Calu3 (cell line): ENCODE measurements around the gene SCAMP2. TPM values are rescaled to one million over a fixed set of nuclear protein-coding genes. Genes with fewer than 3 reads are reported as not detected.
A peak's percentile ranks its signal among the peaks of the same experiment; 100 is the strongest.
"Not testable (repeated sequence)": the region's sequence is repeated elsewhere in the genome, so short reads cannot be mapped to it uniquely, and the experiment has no call there.

ENCODE experiments used
- Bru-seq: library from RNA; stranded (reverse); fragments of 400-500 nt; gene quantifications from one replicate; lab custom pipeline; 2021; lab: Mats Ljungman, UMichigan
- BruChase-seq, 2 experiments: library from RNA; stranded (reverse); fragments of 400-500 nt; gene quantifications; one replicate each; lab custom pipeline; 2021; lab: Mats Ljungman, UMichigan
- BruUV-seq: library from RNA; stranded (reverse); fragments of 400-500 nt; replicated peaks from 2 replicates; lab custom pipeline; 2021; lab: Mats Ljungman, UMichigan
- CTCF ChIA-PET: fragments of 300-600 bp; sonication (Branson Sonifier 250); formaldehyde crosslinking; loops from one replicate; lab custom pipeline; 2022; ENCODE audit warnings: antibody characterized with exemption; lab: Charles Lee
- DNase-seq: peaks from one replicate; pipeline ENCODE4 v3.0.0; 2022
- H3K27ac Mint-ChIP-seq: one replicate; pipeline ENCODE4 v1.8.0; 2022; ENCODE audit warnings: mixed read lengths; ENCODE audit not compliant: unreplicated experiment
- H3K27me3 Mint-ChIP-seq: one replicate; pipeline ENCODE4 v1.8.0; 2022; ENCODE audit warnings: mixed read lengths; ENCODE audit not compliant: unreplicated experiment
- H3K36me3 Mint-ChIP-seq: one replicate; pipeline ENCODE4 v1.8.0; 2022; ENCODE audit warnings: mild to moderate bottlenecking, moderate library complexity, mixed read lengths; ENCODE audit not compliant: insufficient read depth, unreplicated experiment
- H3K4me1 Mint-ChIP-seq: one replicate; pipeline ENCODE4 v1.8.0; 2022; ENCODE audit warnings: mild to moderate bottlenecking, low read depth, mixed read lengths; ENCODE audit not compliant: unreplicated experiment
- H3K4me3 Mint-ChIP-seq: one replicate; pipeline ENCODE4 v1.8.0; 2022; ENCODE audit warnings: mild to moderate bottlenecking, low read depth, moderate library complexity, mixed read lengths; ENCODE audit not compliant: unreplicated experiment
- H3K9me3 Mint-ChIP-seq: one replicate; pipeline ENCODE4 v1.8.0; 2022; ENCODE audit warnings: low read depth, mixed read lengths; ENCODE audit not compliant: unreplicated experiment
- intact Hi-C: fragments of 100-400 bp; cut with micrococcal nuclease; formaldehyde crosslinking; loops from one replicate; pipeline ENCODE4 v1.10.0; 2022; ENCODE audit not compliant: unreplicated experiment
- long read RNA-seq: library from polyadenylated mRNA; stranded (forward); transcript quantifications from one replicate; pipeline ENCODE4 v2.0.0, GENCODE V29; 2022
- total RNA-seq: library from RNA; stranded (reverse); gene quantifications from 2 replicates; pipeline ENCODE4 v1.2.3, GENCODE V29; 2022
- TF ChIP-seq, protein P1 (sequence below): fragments of 200-600 bp; IDR thresholded peaks from one replicate; pipeline ENCODE4 v1.8.0; 2022; ENCODE audit warnings: antibody characterized with exemption; ENCODE audit not compliant: unreplicated experiment

The SCAMP2 gene, protein sequence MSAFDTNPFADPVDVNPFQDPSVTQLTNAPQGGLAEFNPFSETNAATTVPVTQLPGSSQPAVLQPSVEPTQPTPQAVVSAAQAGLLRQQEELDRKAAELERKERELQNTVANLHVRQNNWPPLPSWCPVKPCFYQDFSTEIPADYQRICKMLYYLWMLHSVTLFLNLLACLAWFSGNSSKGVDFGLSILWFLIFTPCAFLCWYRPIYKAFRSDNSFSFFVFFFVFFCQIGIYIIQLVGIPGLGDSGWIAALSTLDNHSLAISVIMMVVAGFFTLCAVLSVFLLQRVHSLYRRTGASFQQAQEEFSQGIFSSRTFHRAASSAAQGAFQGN
- total RNA-seq (114 and 115 TPM in 2 replicates), Bru-seq, nascent RNA (percentile 82 among the genes with signal in this experiment), BruChase-seq, experiment 1, labeled RNA remaining after a 6-hour chase (percentile 89 among the genes with signal in this experiment), BruChase-seq, experiment 2, labeled RNA remaining after a 2-hour chase (percentile 85 among the genes with signal in this experiment)
- long read RNA-seq, transcript SCAMP2-201 (9 exons, 2,453 nt) = major isoform, 145 of 228 reads
- long read RNA-seq, partial matches to known transcripts = 8 of 228 reads
- long read RNA-seq, other reads (novel, unspliced or antisense) = 73 of 228 reads

DNA sequence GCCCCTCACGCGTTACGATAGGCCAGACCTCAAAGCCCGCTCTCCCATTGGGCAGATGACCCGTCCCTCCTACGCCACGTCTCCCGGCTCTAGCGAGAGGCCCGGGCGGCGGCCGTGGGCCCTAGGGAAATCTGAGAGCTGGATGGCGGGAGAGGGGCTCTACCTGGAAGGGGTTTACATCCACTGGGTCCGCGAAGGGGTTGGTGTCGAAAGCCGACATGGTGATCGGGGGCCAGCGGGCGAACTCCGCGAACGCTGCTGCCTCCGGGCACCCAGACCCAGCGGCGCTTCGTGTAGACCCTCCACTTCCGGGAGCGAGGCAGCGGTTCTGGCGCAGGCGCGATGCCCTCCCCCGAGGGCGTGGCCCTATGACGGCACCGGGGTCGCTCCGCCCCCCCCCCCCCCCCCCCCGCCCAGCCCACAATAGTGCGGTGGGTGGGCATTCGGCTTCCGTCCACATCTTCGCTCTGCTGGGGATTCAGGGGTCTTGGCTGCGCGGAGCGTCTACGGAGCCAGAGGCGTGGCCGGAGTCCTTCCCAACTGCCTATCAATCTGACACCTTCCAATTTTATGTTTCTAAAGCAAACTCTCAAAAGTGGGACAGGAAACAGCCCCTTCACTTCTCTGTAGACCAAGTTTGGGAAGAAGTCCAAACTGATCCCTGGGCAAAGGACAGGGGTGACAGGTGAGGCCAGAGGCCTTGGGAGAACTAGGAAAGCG is at the start of gene SCAMP2:
TSS of gene SCAMP2 (minus strand) at position 330 of the 720 bp plus-strand sequence. CDS start at position 220, 110 bp downstream.
- Mint-ChIP-seq H3K9me3 (no peaks in the 10 kb centered on the region), H3K27me3 (peaks cover 17% of the 10 kb centered on the region), H3K4me3 (peak within 1 kb of the TSS; percentile 92), H3K36me3 (peaks cover 38% of the 10 kb centered on the region), H3K4me1 (peaks cover 33% of the 10 kb centered on the region), H3K27ac (peak within 1 kb of the TSS; percentile 89)
- peak; percentile 96 for DNase-seq
- intact Hi-C loops = no loop called here
- no TSS peak for BruUV-seq
- CTCF ChIA-PET = interaction anchor here (0.5 to 1.2 kb wide), 5 partner anchors 11 to 693 kb away, joined by 3 to 6 read pairs (median 4); no protein-coding TSS in a partner anchor
- TF ChIP-seq, protein P1, sequence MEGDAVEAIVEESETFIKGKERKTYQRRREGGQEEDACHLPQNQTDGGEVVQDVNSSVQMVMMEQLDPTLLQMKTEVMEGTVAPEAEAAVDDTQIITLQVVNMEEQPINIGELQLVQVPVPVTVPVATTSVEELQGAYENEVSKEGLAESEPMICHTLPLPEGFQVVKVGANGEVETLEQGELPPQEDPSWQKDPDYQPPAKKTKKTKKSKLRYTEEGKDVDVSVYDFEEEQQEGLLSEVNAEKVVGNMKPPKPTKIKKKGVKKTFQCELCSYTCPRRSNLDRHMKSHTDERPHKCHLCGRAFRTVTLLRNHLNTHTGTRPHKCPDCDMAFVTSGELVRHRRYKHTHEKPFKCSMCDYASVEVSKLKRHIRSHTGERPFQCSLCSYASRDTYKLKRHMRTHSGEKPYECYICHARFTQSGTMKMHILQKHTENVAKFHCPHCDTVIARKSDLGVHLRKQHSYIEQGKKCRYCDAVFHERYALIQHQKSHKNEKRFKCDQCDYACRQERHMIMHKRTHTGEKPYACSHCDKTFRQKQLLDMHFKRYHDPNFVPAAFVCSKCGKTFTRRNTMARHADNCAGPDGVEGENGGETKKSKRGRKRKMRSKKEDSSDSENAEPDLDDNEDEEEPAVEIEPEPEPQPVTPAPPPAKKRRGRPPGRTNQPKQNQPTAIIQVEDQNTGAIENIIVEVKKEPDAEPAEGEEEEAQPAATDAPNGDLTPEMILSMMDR = no peak

DNA sequence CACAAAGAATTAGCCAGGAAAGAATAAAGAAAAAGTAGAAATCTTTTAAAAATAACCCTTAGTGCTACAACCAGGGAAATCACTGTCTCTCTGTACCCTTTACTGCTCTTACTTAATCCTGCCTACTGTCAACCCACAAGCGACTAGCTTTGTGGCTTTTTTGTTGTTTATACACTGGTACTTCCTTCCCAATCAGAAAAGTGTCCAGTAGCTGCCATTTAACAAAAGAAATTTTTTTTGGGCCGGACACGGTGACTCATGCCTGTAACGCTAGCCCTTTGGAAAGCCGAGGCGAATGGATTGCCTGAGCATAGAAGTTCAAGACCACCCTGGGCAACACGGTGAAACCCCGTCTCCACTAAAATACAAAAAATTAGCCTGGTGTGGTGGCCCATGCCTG is 47.3 kb upstream of the SCAMP2 start:
- Mint-ChIP-seq H3K9me3 (no peaks in the 10 kb centered on the region), H3K27me3 (no peaks in the 10 kb centered on the region), H3K27ac (no peak overlapping the region), H3K4me1 (no peaks in the 10 kb centered on the region), H3K36me3 (peaks cover 52% of the 10 kb centered on the region), H3K4me3 (no peak overlapping the region)
- CTCF ChIA-PET = interaction anchor here (0.6 kb wide), 1 partner anchor 78 kb away, joined by 3 read pairs; no protein-coding TSS in a partner anchor
- BruUV-seq = no TSS peak
- intact Hi-C loops = no loop called here
- DNase-seq = no peak
- TF ChIP-seq, protein P1 = no peak

DNA sequence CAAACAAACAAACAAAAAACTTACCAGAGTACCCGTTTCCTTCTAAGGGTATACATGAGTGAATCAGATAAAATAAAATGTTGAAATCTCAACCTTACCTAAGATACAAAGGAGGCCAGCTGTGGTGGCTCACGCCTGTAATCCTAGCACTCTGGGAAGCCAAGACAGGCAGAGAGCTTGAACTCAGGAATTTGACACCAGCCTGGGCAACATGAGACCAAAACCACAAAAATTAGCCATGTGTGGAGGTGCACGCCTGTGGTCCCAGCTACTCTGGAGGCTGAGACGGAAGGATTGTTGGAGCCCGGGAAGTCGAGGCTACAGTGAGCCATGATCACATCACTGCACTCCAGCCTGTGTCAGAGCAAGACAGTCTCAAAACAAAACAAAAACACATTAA is 44.5 kb upstream of the SCAMP2 start:
- intact Hi-C loops = no loop called here
- no peak for DNase-seq
- CTCF ChIA-PET = interaction anchor here (0.6 to 0.7 kb wide), 2 partner anchors 70 to 376 kb away, joined by 3 to 4 read pairs; no protein-coding TSS in a partner anchor
- TF ChIP-seq, protein P1 = no peak
- Mint-ChIP-seq H3K27ac (no peak overlapping the region), H3K4me3 (no peak overlapping the region), H3K27me3 (no peaks in the 10 kb centered on the region), H3K4me1 (no peaks in the 10 kb centered on the region), H3K9me3 (no peaks in the 10 kb centered on the region), H3K36me3 (peaks cover 65% of the 10 kb centered on the region)
- BruUV-seq = no TSS peak

DNA sequence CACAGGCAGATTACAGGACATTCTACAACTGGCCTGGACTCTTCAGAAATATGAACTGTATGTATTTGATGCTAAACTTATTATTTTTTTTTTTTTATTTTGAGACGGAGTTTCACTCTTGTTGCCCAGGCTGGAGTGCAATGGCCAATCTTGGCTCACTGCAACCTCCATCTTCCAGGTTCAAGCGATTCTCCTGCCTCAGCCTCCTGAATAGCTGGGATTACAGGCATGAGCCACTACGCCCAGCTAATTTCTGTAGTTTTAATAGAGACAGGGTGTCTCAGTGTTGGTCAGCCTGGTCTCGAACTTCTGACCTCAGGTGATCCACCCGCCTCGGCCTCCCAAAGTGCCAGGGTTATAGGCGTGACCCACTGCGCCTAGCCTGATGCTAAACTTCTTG is 40.6 kb upstream of the SCAMP2 start:
- intact Hi-C loops, BruUV-seq, H3K27ac Mint-ChIP-seq, H3K4me1 Mint-ChIP-seq, H3K4me3 Mint-ChIP-seq, DNase-seq, H3K9me3 Mint-ChIP-seq, H3K27me3 Mint-ChIP-seq: not testable (repeated sequence)
- CTCF ChIA-PET = interaction anchor here (0.9 kb wide), 1 partner anchor 9 kb away, joined by 6 read pairs; no protein-coding TSS in a partner anchor
- H3K36me3 Mint-ChIP-seq = peaks cover 39% of the 10 kb centered on the region
